RWPE2 (cell line): Measurements from ENCODE around the gene ANKFY1.

Source experiments
- ATAC-seq: fragments of 200-7000 bp; cut with Tn5 transposase; 3 replicates; pipeline ENCODE4 v1.9.1; 2021; ENCODE audit warnings: low read depth
- DNase-seq: peaks from one replicate; pipeline ENCODE4 v3.0.0-alpha.2; 2020; ENCODE audit warnings: low spot score
- H3K27ac ChIP-seq: fragments of 450-650 bp; 2 replicates; pipeline ENCODE4 v1.5.1; 2017; ENCODE audit warnings: mild to moderate bottlenecking; ENCODE audit not compliant: poor library complexity, severe bottlenecking
- H3K27me3 ChIP-seq: fragments of 250-450 bp; sonication (Bioruptor Pico); 2 replicates; pipeline ENCODE4 v1.5.1; 2021; ENCODE audit warnings: mild to moderate bottlenecking, moderate library complexity; ENCODE audit not compliant: insufficient read depth, poor library complexity, severe bottlenecking
- H3K36me3 ChIP-seq: fragments of 250-450 bp; sonication (Bioruptor Pico); 2 replicates; pipeline ENCODE4 v1.5.1; 2020; ENCODE audit warnings: low read depth, mild to moderate bottlenecking, moderate library complexity
- H3K4me1 ChIP-seq: fragments of 250-450 bp; sonication (Bioruptor Pico); 2 replicates; pipeline ENCODE4 v1.5.1; 2021; ENCODE audit warnings: mild to moderate bottlenecking, moderate library complexity; ENCODE audit not compliant: insufficient read depth, poor library complexity, severe bottlenecking
- H3K4me3 ChIP-seq: fragments of 250-450 bp; sonication (Bioruptor Pico); 2 replicates; pipeline ENCODE4 v1.5.1; 2021; ENCODE audit warnings: mild to moderate bottlenecking, moderate library complexity; ENCODE audit not compliant: severe bottlenecking
- H3K9me3 ChIP-seq: fragments of 250-450 bp; sonication (Bioruptor Pico); 2 replicates; pipeline ENCODE4 v1.5.1; 2021; ENCODE audit warnings: mild to moderate bottlenecking, moderate library complexity; ENCODE audit not compliant: severe bottlenecking
- TF ChIP-seq, protein P1 (sequence below): fragments of 450-650 bp; IDR thresholded peaks from one replicate; pipeline ENCODE4 v1.5.1; 2017; ENCODE audit warnings: mild to moderate bottlenecking, moderate library complexity; ENCODE audit not compliant: poor library complexity, severe bottlenecking

ANKFY1 gene

DNA sequence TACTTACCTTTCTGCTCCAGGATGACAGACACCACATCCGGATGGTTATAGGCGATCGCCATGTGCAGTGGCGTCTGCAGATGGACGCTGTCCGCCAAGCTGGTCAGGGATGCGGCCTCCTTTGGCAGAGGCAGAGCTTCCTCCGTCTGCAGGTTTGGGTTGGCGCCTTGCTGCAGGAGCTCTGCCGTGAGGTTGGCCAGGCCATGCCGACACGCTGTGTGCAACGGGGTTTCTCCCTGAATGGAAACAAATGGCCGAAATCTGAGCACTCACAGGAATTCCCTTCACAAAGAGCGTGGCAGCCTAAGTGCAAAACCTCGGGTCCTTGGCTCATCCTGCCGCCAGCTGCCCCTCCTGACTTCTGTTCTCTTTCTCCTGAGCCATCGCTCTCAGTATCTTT is 79.0 kb downstream of the ANKFY1 start:
- Histone ChIP-seq H3K36me3 (peaks cover 72% of the 10 kb centered on the region), H3K9me3 (no peaks in the 10 kb centered on the region), H3K4me3 (no peak overlapping the region), H3K27ac (no peak overlapping the region), H3K4me1 (peaks cover 13% of the 10 kb centered on the region), H3K27me3 (no peaks in the 10 kb centered on the region)
- TF ChIP-seq, protein P1, sequence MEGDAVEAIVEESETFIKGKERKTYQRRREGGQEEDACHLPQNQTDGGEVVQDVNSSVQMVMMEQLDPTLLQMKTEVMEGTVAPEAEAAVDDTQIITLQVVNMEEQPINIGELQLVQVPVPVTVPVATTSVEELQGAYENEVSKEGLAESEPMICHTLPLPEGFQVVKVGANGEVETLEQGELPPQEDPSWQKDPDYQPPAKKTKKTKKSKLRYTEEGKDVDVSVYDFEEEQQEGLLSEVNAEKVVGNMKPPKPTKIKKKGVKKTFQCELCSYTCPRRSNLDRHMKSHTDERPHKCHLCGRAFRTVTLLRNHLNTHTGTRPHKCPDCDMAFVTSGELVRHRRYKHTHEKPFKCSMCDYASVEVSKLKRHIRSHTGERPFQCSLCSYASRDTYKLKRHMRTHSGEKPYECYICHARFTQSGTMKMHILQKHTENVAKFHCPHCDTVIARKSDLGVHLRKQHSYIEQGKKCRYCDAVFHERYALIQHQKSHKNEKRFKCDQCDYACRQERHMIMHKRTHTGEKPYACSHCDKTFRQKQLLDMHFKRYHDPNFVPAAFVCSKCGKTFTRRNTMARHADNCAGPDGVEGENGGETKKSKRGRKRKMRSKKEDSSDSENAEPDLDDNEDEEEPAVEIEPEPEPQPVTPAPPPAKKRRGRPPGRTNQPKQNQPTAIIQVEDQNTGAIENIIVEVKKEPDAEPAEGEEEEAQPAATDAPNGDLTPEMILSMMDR, result no peak
- ATAC-seq, result no peak
- no peak for DNase-seq

- H3K4me1 ChIP-seq, result peaks cover 6% of the 10 kb centered on the region
- no peak overlapping the region for H3K27ac ChIP-seq
- H3K4me3 ChIP-seq, result no peak overlapping the region
- no peaks in the 10 kb centered on the region for H3K9me3 ChIP-seq
- no peaks in the 10 kb centered on the region for H3K27me3 ChIP-seq
- H3K36me3 ChIP-seq, result peaks cover 88% of the 10 kb centered on the region
- ATAC-seq, result no peak
- TF ChIP-seq, protein P1, result no peak
- DNase-seq, result no peak
These were observed 81.7 kb downstream of the ANKFY1 start for GRCh38 chr17:4182043-4182442.

DNA sequence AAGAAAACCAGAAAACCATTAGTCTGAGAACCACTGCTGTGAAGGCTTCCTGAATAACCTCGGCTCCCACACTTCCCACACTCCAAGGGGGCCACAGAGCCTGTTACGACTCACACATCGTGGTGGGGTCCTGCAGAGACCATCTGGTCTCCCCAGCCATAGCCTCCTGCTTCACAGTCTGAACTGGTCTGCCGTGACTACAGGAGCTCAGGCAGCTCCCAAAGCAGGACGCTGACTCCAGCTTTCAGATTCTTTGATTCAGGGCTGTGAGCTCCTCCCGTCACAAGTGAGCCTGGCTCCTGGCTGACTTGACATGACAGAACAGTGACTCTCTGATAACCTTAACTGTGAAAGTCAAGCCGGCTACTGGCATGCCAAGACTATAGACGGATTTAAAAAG is 83.0 kb downstream of the ANKFY1 start:
- Histone ChIP-seq H3K4me3 (no peak overlapping the region), H3K27ac (no peak overlapping the region), H3K9me3 (no peaks in the 10 kb centered on the region), H3K36me3 (peaks cover 88% of the 10 kb centered on the region), H3K27me3 (no peaks in the 10 kb centered on the region), H3K4me1 (no peaks in the 10 kb centered on the region)
- DNase-seq (no peak), ATAC-seq (no peak)
- TF ChIP-seq, protein P1, result no peak

DNA sequence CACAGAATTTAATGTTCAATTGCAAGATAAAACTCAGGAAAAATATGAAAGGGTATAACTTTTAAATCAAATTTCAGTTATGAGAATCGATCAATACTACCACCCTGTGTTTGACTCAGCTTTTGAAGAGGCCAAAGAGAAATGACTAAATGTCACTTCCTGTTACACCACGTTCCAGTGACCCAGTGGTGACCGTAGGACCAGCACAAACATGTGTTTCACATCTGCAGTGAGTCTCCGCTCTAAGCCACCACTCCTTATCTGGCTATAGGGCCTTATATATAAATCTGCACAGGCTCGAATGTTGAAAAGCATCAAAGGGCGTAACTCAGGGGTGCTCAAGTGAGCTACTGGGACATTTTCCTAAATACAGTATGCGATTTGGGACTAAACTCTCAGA is 84.7 kb downstream of the ANKFY1 start:
- Histone ChIP-seq H3K9me3 (no peaks in the 10 kb centered on the region), H3K36me3 (peaks cover 75% of the 10 kb centered on the region), H3K4me1 (no peaks in the 10 kb centered on the region), H3K27me3 (no peaks in the 10 kb centered on the region), H3K4me3 (no peak overlapping the region), H3K27ac (no peak overlapping the region)
- ATAC-seq (no peak), DNase-seq (no peak)
- TF ChIP-seq, protein P1, result no peak

DNA sequence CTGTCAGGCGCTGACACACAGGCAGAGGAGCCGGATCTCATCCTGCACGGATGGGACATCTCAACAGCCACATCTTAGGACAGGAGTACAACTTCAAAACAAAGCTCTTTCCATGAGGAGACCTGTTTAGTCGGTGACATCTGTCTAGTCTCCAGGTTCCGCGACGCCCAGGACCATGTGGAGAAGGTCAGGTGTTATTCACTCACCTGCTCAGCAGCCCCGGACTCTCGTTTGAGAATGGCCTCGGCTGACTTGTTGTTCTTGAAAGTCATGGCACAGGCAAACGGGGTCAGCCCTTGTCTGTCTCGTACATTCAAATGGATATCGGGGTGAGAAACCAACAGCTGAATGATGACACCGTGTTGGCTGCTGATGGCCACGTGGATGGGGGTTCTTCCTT is 85.1 kb downstream of the ANKFY1 start:
- ATAC-seq, result no peak
- H3K4me3 ChIP-seq, result no peak overlapping the region
- H3K9me3 ChIP-seq, result no peaks in the 10 kb centered on the region
- DNase-seq, result no peak
- peaks cover 75% of the 10 kb centered on the region for H3K36me3 ChIP-seq
- H3K27ac ChIP-seq, result no peak overlapping the region
- no peaks in the 10 kb centered on the region for H3K27me3 ChIP-seq
- TF ChIP-seq, protein P1, result no peak
- H3K4me1 ChIP-seq, result no peaks in the 10 kb centered on the region
